EH (cell line): ENCODE data around the gene FGD3.
A peak's percentile ranks its signal among the peaks of the same experiment; 100 is the strongest.
"Not testable (repeated sequence)": the region's sequence is repeated elsewhere in the genome, so short reads cannot be mapped to it uniquely, and the experiment has no call there.

ENCODE experiments used
- DNase-seq: peaks from one replicate; pipeline ENCODE4 v3.0.0-alpha.2; 2015; ENCODE audit warnings: low read depth

Gene FGD3

DNA sequence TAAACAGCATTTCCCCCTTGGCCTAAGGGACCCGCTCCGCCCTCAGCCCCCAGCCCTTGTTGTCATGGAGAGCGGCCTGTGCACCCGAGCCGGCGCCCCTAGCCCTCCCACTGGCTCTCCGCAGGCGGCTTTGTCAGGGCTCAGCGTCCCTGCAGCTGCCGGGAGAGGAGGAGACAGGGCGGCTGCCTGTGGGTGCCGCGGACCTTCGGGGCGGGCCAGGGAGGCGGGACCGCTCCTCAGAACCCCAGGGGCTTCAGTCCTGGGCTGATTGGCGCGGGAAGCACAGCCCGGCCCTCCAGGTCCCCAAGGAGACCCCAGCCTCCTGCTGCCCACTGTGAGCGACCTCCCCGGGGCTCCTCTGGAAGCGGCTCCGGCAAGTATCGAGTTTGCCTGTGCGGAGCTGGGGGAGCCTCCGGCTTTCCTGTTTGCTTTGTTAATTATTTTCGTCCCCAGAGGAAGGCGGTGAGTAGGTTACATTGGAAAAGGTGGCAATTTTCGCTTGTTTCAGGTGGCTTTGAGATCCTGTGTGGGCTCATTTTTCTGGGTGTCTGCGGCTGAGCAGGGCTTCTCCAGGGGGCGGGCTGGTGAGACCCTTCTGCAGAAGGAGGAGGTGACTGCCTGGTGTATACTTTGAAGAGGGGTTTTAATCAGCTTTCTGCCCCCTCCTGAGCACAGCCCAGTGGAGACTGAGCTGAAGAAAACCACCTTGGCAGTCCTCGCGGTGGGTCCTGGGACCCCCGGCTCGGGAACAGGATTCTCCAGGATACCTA, at the start of gene FGD3:
FGD3 (plus strand) TSS at position 256 of the 770 bp plus-strand sequence. CDS start 28,734 bp downstream, outside the sequence.
- DNase-seq: no peak

- DNase-seq: not testable (repeated sequence)
Measured at GRCh38 chr9:92905137-92905536, 42.2 kb upstream of the FGD3 start.

- no peak for DNase-seq
Measured at GRCh38 chr9:92911511-92912475, 35.5 kb upstream of the FGD3 start.

DNA sequence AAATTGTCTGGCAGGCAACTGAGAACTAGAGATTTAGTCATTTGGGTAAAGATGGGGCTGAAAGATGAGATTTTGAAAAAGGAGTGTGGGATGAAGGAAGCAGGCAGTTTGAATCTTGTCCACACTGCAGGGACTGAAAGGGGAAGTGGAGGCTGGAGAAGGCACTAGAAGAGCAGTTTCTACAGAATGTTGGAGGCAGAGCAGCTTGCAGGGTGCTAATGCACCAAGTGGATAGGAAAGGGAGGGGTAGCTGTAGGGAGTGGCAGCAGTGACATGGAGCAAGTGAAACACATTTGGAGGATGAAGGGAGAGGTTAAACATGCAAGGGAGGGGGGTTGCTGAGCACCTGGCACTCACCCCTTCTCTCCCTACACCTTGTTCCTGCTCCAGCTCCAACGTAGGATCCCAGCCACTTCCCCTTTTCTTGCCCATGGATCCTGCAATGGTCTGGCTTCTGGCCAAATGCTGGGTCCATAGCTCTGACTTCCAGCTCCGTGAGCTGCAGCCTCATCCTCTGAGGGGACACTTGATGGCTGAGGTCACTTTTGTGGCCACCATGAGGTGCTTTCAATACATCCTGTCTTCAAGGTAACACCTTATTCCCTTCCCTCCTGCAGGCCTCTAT, 30.0 kb upstream of the FGD3 start:
- no peak for DNase-seq

- no peak for DNase-seq
Measured at GRCh38 chr9:92920437-92920836, 26.9 kb upstream of the FGD3 start.

GRCh38 chr9:92931606-92932005, 15.7 kb upstream of the FGD3 start:
- no peak for DNase-seq

DNA sequence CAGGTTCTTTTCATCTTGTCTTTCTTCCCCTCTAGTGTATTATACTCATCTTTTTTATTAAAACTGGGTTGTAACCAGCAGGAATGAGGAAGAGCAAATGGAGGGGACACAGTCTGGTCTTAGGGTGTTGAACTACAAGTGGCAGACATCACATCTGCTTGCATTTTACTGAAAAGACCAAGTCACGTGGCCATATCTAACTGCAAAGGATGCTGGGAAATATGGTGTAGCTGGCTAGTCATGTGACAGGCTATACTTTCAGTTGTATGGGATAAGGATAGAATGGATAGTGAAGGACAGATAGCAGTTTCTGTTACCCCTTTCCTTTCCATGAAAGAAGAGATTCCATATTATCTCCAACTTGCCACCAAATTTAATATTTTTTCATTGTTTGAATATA, 13.0 kb upstream of the FGD3 start:
- DNase-seq: no peak

DNA sequence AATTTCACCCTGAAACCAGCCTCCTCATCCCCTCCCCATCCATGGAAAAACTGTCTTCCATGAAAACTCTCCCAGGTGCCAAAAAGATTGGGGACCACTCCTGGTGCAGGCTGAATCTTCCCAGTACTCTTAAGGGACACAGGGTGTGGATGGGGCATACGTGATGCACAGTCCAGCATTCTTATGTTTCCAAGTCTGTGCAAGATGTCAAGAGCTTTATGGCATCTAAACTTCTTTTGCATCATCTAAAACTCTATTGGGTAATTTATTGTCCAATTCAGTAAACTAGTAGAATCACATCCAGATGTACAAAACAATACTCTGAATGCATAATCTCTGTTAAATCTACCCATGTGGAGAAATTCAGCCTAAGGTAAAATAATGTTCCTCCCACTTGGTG, 9.3 kb upstream of the FGD3 start:
- DNase-seq: no peak

- no peak for DNase-seq
Measured at GRCh38 chr9:92941861-92942260, 5.5 kb upstream of the FGD3 start.

- DNase-seq: no peak
Measured at GRCh38 chr9:92942688-92943616, 4.4 kb upstream of the FGD3 start.

GRCh38 chr9:92944921-92945320, 2.4 kb upstream of the FGD3 start:
- no peak for DNase-seq

- no peak for DNase-seq
Measured at GRCh38 chr9:92945796-92946195, 1.5 kb upstream of the FGD3 start.

DNA sequence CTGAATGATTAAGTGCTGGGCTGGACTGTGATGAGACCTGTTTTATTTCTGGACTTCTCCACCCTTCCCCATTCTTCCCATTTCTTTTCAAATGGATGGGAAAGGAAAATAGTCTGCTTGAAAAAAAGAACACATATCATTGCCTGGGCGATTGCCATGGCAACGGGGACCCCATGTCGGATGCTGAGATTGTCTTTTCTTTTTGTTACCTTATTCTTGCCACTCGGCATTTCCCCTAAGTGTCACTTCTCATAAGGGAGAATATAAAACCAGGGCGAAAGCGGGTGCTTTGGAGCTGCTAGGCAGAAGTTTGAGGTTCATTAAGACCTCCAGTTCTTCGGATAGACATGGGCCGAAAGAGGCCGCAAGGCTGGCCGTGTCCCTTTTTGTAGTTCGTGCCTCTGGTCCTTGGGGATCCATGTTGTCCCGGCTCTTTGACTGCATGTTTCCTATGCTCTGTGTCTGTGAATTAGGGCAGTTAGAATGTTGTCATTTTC, 763 bp downstream of the FGD3 start:
- no peak for DNase-seq

- DNase-seq: no peak
Measured at GRCh38 chr9:92948632-92949031, 1.3 kb downstream of the FGD3 start.

- no peak for DNase-seq
Measured at GRCh38 chr9:92949266-92949982, 2.1 kb downstream of the FGD3 start.

DNA sequence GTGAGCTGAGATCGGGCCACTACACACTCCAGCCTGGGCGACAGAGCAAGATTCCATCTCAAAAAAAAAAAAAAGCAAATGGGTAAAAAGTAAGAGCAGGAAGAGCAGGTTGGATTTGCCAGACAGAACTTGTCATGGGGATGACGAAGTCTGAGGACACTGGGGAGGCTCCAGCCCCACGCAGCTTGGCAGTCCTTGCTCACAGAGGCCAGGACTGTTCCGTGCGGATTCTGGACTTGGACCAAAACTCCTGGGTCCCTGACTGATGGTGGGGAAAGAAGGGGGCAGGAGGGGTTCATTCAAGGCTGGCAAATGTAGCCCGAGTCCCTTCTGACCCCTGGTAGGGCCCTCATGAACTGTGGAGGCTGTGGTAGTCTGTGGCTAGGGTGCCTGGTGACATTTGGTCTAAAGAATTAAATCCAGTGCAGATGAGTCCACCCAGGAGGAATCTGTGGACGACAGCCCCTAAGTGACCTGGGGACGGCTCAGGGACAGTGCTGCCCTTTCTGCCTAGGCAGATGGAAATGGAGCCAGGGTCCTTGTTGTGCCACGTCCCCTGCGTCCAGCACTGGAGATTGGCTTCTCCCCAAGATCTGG, 3.1 kb downstream of the FGD3 start:
- no peak for DNase-seq

GRCh38 chr9:92952906-92953610, 5.7 kb downstream of the FGD3 start:
- no peak for DNase-seq

DNA sequence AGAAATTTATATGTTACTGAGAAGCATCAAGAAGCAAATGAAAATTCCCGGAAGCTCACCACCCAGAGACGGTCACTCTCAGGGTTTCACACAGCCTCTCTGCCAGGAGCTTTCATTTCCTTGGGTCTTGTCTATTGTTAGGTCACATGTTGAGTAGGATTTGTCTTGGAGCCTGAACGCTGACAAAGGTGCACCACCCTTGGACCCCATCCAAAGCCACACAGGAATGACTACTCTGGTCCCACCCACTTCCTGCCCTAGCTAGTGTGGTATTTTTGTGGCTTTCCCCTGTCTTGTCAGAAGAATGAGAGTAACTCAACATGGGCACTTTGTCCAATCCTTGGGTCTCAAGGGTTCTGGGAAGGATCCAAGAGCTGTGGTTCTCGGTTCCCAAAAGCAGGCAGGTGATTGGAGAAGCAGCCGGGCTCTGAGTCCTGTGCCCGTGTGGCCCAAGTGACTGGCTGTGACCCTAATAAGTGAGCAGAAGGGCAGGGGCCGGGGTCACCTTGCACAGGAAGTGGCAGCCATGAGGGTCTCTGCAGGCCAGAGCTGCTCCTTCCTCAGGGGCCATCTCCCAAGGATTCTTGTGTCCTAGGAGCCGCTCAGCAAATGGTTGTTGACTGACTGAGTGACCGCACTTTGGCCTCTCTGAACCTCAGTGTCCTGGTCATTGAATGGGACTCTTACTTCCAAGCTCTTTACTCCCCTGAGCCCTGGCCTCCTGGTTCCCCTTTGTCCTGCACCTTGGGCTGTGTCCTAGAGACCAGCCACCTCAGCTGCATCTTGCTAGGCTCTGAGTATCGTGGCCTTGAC, 6.9 kb downstream of the FGD3 start:
- peak; percentile 31 for DNase-seq

- no peak for DNase-seq
Measured at GRCh38 chr9:92954886-92955285, 7.6 kb downstream of the FGD3 start.
